NCI-H460 (cell line): ENCODE results near the gene FAIM2. TPM values are rescaled to one million over a fixed set of nuclear protein-coding genes. Genes with fewer than 3 reads are reported as not detected.

ENCODE experiments used
- DNase-seq: peaks from one replicate; pipeline ENCODE4 v3.0.0-alpha.2; 2016; ENCODE audit warnings: low read depth; ENCODE audit errors: extremely low read depth
- polyA plus RNA-seq: library from polyadenylated mRNA; depleted of rRNA; stranded (reverse); fragments of >200 nt; gene quantifications from 2 replicates; pipeline ENCODE4 v1.2.3, GENCODE V29; 2014; cell fraction: nucleus; rRNA removed
- total RNA-seq: library from RNA; depleted of rRNA; stranded (reverse); fragments of >200 nt; shearing (Covaris generic); gene quantifications from 2 replicates; pipeline ENCODE4 v1.2.3, GENCODE V29; 2014; rRNA removed

The FAIM2 gene
- total RNA-seq, result 0.06 and 0.45 TPM in 2 replicates
- polyA plus RNA-seq, result not detected in 2 replicates

DNA sequence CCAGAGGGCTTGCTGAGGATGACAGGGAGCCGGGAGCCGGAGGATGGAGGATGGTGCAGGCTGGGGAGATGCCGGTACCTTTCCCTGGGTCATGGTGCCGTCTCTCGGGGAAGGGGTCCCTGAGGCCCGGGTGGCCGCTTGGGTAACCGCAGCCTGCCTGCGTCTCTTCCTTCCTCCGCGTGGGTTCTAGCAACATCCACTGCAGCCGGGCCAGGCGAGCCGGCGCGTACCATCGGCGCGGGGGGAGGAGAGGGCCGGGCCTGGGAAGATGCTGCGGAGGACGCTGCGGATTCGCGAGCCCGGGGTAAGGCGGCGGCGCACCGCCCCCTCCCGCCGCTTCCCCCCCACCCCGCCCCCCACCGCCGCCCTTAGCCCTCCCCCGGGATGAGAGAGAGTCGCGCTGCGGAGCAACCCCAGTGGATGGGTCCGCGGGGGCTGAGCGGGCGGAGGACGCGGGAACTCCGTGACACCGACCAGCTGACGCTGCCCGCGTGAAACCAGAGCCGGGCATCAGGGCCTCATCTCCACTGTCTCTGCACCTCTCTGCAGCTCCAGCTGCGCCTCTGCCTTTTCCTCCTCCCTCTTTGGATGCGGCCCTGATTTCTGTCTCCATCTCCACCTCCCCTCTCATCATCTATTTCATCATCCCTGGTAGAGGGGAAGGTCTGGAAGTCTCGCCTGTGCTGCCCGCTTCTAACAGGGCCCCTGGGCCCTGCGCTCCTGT is at the start of gene FAIM2:
FAIM2 (minus strand) TSS at position 201 of the 724 bp plus-strand sequence; CDS start at position 93, 108 bp downstream.
- DNase-seq, result no peak

DNA sequence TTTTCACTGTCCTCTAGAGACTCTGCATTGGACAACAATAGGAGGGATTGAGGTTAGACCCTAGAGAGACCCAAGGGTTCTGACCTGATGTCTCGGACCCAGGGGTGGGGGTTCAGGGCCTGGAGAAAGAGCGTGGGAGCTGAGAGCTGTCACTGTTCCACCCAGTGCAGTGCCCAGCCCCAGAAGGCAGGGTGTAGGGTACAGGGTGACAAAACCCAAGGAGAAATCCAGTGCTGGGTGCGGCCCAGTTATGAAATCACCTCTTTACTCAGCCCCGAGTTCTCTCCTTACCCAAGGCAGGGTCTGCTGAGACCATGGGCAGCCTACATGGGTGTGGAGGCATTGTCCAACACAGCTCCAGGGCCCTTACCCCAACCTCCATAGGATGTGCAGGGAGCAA is 49.5 kb upstream of the FAIM2 start:
- DNase-seq, result no peak

- no peak for DNase-seq
Observed at GRCh38 chr12:49952391-49953055, 48.8 kb upstream of the FAIM2 start.

DNA sequence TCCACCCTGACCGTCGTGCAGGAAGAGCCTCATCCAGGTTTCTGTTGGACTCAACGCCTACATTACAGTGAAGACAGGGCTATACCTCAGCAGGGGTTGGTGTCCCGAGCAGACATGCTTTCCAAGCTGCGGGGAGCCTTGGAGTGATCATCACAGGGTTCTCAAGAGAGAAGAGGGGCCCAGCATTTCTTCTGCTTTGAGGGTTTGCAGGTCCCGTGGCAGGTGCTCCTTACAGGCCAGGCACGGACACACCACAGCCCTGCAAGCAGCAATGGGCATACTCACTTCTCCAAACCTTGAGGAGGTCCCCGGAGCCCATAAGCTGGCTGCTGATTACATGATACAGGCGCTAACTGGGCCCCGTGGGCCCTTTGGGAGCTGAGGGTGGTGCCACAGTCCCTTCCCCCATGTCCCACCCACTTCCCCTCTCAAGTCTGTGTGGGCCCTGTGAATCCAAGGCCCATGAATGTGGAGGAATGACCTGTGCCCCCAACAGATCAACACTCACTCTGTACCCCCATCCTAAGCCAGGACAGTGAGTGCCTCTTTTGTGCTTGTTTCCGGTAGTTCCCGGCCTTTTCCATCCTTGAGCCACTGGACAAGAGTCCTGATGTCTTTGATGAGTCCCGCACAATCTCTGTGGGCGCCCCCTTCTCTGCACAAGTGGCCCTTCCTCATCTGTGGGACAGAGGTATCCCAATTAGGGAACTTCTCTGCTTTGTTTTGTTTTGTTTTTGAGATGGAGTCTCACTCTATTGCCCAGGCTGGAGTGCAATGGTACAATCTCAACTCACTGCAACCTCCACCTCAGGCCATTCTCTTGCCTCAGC is 47.9 kb upstream of the FAIM2 start:
- no peak for DNase-seq

GRCh38 chr12:49950273-49951251 is 46.9 kb upstream of the FAIM2 start, which contains the start of gene AQP2:
Gene AQP2, plus strand, starts transcription at chr12:49950737. Its CDS starts 94 bp downstream, at chr12:49950831.
- DNase-seq, result no peak

GRCh38 chr12:49949866-49950265 is 46.2 kb upstream of the FAIM2 start:
- no peak for DNase-seq

- no peak for DNase-seq
Observed at GRCh38 chr12:49948866-49949845, 45.5 kb upstream of the FAIM2 start.

- DNase-seq, result no peak
Observed at GRCh38 chr12:49947593-49948226, 44.0 kb upstream of the FAIM2 start.

DNA sequence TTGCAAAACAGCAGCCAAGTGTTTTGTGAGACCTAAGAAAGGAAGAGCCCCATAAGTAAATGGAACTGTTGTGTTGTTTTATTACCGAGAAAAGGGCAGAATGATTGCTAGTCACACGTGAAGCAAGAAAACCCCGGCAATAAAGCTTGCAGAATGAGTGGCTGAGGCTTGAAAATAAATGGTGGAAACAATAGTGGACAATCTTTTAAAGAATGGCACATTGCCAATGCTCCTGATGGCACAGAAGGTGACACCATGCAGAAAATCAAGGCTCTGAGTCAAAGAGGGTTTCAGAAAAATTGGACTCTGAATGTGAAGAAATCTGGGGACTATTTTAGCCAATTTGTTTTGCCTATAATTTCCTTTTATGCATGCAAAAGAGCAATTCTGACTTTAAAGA is 42.8 kb upstream of the FAIM2 start:
- no peak for DNase-seq

DNA sequence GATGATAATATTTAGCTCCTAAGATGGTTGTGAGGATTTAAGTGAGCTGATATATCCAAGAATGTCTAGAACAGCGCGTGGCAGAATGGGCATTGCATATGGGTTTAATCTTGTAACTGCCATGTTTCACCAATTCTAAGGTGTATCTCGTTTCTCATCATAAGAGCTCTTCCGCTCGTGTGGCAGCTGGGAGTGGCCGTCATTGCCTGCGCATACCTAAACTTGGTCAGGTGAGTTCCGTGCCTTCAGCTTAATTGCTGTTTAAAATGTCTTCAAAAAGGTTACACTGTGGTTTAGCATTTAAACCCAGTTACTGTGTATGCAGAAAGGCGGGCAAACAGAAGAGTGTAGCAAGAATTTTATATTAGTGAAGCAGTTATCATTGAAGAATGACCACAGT is 42.4 kb upstream of the FAIM2 start:
- no peak for DNase-seq

DNA sequence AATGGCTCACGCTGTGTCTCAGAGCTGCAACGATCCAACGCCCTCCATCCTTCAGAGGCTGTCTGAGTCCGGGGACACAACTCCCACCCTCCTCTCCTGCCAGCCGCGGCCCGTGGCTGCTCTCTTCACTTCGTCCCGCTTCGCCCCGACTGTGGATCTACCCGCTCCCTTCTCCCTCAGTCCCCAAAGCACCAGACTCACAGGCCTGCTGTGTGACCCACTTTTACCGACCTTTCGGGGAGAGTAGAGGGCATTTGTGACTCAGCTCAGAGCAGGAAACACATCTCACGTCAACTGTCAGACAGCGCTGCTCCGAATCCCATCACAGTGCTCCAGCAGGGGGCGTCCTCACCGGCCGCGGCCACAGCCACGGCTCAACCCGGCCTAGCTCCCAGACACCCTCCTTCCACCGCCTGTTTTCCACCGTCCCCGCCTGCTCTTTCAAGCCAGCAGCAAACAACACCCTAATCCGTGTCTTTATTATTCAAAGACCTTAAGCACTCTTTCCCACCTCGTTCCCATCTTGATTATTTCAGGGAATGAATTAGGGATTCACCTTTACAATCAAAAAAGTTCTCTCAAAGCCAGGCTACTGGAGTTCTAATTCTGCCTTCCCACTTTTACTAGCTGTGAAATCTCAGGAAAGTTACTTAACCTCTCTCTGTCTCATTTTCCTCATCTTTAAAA is 41.8 kb upstream of the FAIM2 start:
- DNase-seq, result peak; percentile 81

GRCh38 chr12:49944718-49945117 is 41.0 kb upstream of the FAIM2 start:
- DNase-seq, result no peak

DNA sequence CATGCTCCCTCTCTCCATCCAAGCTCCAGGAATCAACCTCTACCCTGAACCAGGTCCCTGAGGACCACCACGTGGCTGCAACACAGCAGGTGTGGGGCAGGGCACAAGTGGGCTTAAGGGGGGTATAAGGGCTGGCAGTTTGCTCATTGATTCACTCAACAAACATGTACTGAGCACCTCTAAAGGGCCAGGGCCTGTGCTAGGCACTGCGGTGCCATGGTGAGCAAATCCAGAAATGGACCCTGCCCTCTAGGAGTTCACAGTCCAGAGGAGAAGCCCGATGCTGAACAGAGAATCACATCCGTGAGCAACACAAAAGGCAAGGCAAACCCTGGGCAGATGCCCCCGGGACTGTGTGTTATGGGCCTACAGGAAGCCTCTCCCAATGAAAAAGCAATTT is 40.3 kb upstream of the FAIM2 start:
- DNase-seq, result no peak

- DNase-seq, result no peak
Observed at GRCh38 chr12:49943625-49943960, 39.9 kb upstream of the FAIM2 start.

GRCh38 chr12:49942921-49943624 is 39.4 kb upstream of the FAIM2 start:
- peak; percentile 55 for DNase-seq

DNA sequence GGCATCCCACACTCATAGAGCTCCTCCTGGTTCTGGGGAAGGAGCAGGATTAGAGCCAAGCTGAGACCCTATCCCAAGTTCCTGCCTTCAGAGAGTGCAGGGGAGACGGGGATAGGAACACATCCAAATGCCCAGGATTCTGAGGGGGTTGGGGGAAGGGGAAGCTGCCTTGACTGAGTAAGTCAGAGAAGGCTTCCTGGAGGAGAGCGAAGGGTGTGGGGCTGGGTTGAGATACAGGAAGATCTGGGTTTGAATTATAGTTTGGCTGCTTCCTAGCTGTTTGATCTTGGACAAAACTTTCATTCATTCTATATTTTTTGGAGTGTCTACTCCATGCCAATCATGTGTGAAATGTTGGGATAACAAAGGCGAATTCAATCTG is 38.8 kb upstream of the FAIM2 start:
- DNase-seq, result no peak
